NCI-H2081 (cell line): ENCODE data around the gene HCRTR2.

Experiments used
- DNase-seq, 2 experiments: peaks; one replicate each; lab custom pipeline; 2025; lab: John Stamatoyannopoulos, UW

The HCRTR2 gene

DNA sequence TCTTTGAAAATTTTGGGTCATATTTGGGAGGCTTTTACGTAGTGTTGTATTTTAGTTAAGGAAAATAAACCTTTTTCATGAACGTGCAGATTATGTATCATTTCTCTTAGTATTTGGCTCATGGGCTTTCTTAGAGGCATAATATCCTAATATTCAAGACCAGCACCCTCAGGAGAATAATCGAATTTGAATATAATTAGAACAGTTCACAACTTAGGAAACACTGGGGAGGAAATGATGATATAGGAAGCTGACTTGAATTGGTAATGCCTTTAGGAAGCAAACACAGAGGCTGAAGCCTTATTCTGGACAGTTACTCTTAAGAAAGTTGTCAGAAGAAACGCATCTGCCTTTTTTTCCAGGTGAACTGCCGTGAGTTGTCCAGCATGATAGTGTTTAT is 152.9 kb downstream of the HCRTR2 start, which contains the start of gene GFRAL:
TSS of gene GFRAL (plus strand) at position 301 of the 400 bp plus-strand sequence. CDS start at position 387, 86 bp downstream.
- no peak for DNase-seq
